Ishikawa (cell line): ENCODE data around the gene TMEM19.

Source experiments
- CEBPB ChIP-seq: IDR thresholded peaks from 2 replicates; pipeline ENCODE4 v1.6.1; 2012
- CREB1 ChIP-seq: IDR thresholded peaks from 2 replicates; pipeline ENCODE4 v1.6.1; 2012; ENCODE audit warnings: low read depth
- EGR1 ChIP-seq: IDR thresholded peaks from 2 replicates; pipeline ENCODE4 v1.6.1; 2012
- EP300 ChIP-seq: IDR thresholded peaks from 2 replicates; pipeline ENCODE4 v1.6.1; 2012; ENCODE audit warnings: borderline replicate concordance
- FOXM1 ChIP-seq: IDR thresholded peaks from 2 replicates; pipeline ENCODE4 v1.6.1; 2012; ENCODE audit warnings: low read depth, borderline replicate concordance
- NFIC ChIP-seq: IDR thresholded peaks from 2 replicates; pipeline ENCODE4 v1.6.1; 2012
- RAD21 ChIP-seq: IDR thresholded peaks from 2 replicates; pipeline ENCODE4 v1.6.1; 2012; ENCODE audit warnings: low read depth
- TAF1 ChIP-seq: IDR thresholded peaks from 2 replicates; pipeline ENCODE4 v1.6.1; 2012; ENCODE audit warnings: low read depth, mild to moderate bottlenecking
- TCF12 ChIP-seq: IDR thresholded peaks from 2 replicates; pipeline ENCODE4 v1.6.1; 2012; ENCODE audit warnings: low read depth
- TEAD4 ChIP-seq: IDR thresholded peaks from 2 replicates; pipeline ENCODE4 v1.6.1; 2012
- YY1 ChIP-seq: IDR thresholded peaks from 2 replicates; pipeline ENCODE4 v1.6.1; 2012; ENCODE audit warnings: low read depth
- ZBTB7A ChIP-seq: IDR thresholded peaks from 2 replicates; pipeline ENCODE4 v1.6.1; 2012; ENCODE audit warnings: low read depth
- TF ChIP-seq, protein P1 (sequence below): IDR thresholded peaks from 2 replicates; pipeline ENCODE4 v1.6.1; 2012
- TF ChIP-seq, protein P2 (sequence below): IDR thresholded peaks from 2 replicates; pipeline ENCODE4 v1.6.1; 2012
- TF ChIP-seq, protein P3 (sequence below): IDR thresholded peaks from 2 replicates; pipeline ENCODE4 v1.6.1; 2012; ENCODE audit warnings: low read depth, mild to moderate bottlenecking

TMEM19 gene

DNA sequence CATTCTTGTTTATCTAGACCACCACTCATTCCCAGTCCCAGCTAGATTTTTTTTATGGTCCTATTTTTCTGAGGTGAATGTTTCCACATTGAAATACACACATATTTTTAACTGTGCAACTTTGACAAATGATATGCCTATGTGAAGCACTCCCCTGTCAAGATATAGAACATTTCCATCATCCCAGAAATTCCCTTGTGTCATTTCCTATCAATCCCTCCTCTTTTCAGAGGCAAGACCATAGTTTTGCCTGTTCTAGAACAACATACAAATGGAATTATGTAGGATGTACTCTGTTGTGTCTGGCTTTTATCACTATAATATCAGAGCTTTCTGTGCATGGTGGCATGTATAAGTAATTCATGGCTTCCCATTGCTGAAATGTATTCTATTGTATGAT is 32.7 kb downstream of the TMEM19 start:
- no peak for TF ChIP-seq RAD21
- TF ChIP-seq, protein P1, sequence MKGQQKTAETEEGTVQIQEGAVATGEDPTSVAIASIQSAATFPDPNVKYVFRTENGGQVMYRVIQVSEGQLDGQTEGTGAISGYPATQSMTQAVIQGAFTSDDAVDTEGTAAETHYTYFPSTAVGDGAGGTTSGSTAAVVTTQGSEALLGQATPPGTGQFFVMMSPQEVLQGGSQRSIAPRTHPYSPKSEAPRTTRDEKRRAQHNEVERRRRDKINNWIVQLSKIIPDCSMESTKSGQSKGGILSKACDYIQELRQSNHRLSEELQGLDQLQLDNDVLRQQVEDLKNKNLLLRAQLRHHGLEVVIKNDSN, result no peak
- no peak for TF ChIP-seq TCF12
- no peak for TF ChIP-seq ZBTB7A
- no peak for TF ChIP-seq EGR1
- TF ChIP-seq FOXM1, result no peak
- no peak for TF ChIP-seq TAF1
- no peak for TF ChIP-seq NFIC
- TF ChIP-seq, protein P2, sequence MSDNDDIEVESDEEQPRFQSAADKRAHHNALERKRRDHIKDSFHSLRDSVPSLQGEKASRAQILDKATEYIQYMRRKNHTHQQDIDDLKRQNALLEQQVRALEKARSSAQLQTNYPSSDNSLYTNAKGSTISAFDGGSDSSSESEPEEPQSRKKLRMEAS, result no peak

DNA sequence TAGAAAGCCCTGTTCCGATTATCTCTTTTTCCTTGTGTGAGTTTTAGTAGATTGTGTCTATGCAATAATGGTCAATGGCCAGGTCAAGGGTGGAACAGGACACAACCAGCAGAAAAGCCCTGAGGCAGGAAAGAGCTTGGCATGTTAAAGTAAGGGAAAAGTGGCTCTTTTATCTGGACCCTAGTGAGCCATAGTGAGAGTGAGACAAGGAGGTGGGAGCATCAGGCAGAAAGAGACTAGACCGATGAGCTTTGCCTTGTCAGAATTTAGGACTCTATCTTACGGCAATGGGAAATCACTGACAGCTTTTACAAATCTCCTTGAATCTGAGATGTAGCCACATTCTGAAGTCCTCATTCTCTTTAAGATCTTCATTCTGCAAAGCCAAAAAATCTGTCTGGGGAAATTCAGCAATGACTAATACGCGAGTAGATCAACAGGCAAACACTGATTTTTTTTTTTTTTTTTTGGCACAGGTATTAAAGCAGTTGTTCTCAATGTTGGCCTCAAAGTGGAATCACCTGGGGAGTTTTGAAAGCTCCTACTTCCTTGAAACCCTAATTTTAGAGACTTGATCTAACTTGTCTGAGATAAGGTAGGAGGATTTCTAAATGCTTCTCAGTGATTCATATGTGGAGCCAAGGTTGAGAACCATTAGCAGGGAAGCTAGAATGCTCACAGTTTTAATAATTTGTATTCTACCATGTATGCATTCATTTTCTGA is 33.9 kb downstream of the TMEM19 start:
- TF ChIP-seq EP300 (no peak), RAD21 (no peak), FOXM1 (no peak), YY1 (no peak), NFIC (no peak), TAF1 (no peak), TEAD4 (no peak), ZBTB7A (no peak), EGR1 (no peak), CREB1 (no peak), TCF12 (no peak), CEBPB (no peak)
- TF ChIP-seq, protein P1, result no peak
- TF ChIP-seq, protein P2, result no peak
- TF ChIP-seq, protein P3, sequence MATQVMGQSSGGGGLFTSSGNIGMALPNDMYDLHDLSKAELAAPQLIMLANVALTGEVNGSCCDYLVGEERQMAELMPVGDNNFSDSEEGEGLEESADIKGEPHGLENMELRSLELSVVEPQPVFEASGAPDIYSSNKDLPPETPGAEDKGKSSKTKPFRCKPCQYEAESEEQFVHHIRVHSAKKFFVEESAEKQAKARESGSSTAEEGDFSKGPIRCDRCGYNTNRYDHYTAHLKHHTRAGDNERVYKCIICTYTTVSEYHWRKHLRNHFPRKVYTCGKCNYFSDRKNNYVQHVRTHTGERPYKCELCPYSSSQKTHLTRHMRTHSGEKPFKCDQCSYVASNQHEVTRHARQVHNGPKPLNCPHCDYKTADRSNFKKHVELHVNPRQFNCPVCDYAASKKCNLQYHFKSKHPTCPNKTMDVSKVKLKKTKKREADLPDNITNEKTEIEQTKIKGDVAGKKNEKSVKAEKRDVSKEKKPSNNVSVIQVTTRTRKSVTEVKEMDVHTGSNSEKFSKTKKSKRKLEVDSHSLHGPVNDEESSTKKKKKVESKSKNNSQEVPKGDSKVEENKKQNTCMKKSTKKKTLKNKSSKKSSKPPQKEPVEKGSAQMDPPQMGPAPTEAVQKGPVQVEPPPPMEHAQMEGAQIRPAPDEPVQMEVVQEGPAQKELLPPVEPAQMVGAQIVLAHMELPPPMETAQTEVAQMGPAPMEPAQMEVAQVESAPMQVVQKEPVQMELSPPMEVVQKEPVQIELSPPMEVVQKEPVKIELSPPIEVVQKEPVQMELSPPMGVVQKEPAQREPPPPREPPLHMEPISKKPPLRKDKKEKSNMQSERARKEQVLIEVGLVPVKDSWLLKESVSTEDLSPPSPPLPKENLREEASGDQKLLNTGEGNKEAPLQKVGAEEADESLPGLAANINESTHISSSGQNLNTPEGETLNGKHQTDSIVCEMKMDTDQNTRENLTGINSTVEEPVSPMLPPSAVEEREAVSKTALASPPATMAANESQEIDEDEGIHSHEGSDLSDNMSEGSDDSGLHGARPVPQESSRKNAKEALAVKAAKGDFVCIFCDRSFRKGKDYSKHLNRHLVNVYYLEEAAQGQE, result no peak

DNA sequence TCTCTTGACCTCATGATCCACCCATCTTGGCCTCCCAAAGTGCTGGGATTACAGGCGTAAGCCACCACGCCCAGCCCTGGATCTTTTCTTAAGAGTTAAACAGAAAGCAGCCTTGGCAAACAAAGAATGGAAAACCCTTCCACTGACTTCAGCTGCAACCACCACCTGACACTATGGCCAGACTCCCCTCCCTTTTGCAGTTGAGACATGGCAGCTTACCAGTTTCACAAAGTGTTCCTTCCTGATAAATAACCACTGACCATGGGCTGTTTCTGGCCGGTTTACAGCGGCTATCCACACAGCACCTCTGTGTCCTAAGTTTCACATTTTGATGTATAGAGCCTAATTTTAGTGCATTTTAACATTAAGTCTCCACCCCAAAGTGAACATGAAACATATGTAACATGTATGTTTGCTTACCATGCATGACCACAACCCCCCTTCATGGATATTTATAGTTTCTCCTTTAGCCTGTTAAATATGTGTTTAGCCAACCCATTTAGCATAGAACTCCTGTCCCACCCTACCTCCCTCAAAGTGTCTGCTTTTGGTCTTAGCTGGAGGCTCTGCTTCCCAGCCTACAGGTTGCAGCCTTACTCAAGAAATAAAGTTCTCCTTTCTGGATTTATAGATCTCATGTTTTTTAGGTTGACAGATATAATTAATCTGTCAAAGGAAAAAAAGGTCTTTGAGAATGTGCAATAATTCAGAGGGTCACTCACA is 36.1 kb downstream of the TMEM19 start:
- no peak for TF ChIP-seq RAD21
- TF ChIP-seq YY1, result no peak

DNA sequence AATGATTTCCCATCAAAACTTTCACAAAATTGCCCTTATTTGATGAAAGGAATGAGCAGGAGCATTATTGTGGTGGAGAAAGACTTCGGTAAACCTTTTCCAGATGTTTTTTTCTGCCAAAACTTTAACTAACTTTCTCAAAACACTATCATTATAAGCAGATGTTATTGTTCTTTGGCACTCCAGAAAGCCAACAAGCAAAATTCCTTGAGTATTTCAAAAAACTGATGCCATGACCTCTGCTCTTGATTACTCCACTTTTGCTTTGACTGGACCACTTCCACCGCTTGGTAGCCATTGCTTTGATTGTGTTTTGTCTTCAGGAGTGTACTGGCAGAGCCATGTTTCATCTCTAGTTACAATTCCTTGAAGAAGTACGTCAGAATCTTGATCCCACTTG is 39.1 kb downstream of the TMEM19 start:
- TF ChIP-seq RAD21 (no peak), EGR1 (no peak), TCF12 (no peak), CEBPB (no peak), EP300 (no peak), FOXM1 (no peak), YY1 (no peak), CREB1 (no peak), TEAD4 (no peak)
- TF ChIP-seq, protein P3, result no peak

DNA sequence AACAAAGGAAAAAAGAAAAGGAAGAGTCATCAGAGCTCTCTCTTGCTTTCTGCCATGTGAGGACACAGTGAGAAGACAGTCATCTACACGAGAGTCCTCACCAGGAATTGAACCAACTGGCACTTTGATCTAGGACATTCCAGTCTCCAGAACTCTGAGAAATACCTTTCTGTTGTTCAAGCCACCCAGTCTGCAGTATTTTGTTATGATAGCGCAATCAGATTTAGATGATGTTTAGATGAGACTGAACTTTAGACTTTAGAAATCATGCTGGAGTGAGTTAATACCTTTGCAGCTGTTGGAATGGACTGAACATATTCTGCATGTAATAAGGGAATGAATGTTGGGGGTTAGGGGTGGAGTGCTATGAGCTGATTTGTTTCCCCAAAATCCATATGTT is 40.7 kb downstream of the TMEM19 start:
- TF ChIP-seq EGR1, result no peak
- TF ChIP-seq, protein P3, result no peak
- TF ChIP-seq EP300, result no peak
- no peak for TF ChIP-seq FOXM1
- TF ChIP-seq YY1, result no peak
- TF ChIP-seq RAD21, result no peak
- no peak for TF ChIP-seq ZBTB7A
- no peak for TF ChIP-seq NFIC
- no peak for TF ChIP-seq CEBPB
- TF ChIP-seq, protein P2, result no peak
- TF ChIP-seq, protein P1, result no peak
- TF ChIP-seq TEAD4, result no peak
- TF ChIP-seq TAF1, result no peak
- TF ChIP-seq TCF12, result no peak
- no peak for TF ChIP-seq CREB1
